Measurements from ENCODE around the gene ARHGAP4.

DNA sequence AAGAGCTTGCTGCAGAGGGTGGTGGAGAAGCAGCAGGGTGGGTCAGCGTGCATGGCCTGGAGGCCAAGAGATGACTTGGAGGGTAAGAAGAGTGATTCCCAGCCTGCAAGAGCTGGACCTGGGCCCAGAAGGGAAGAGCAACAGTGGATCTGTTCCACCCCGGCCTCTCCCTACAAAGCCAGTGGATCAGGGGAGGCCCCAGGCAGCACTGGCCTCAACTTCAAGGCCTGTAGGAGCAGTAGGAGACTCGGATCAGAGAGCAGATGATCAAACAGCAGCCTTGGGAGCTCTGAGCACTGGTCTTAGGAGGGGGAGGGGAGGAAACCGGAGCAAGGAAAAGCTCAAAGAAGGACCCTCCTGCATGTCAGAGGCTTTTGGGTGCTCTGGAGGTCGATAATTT lies 47.7 kb downstream of the ARHGAP4 start:
- TF ChIP-seq CTCF (IDR thresholded peaks at IDR 0.05 in 4 of 5, conservative IDR thresholded peaks at IDR 0.05 in 1 of 5) (no peak), POLR2A (IDR thresholded peaks at IDR 0.05) (no peak)
